Measurements from ENCODE around the gene SMIM32. TPM values are rescaled to one million over a fixed set of nuclear protein-coding genes. Genes with fewer than 3 reads are reported as not detected.

The SMIM32 gene
- total RNA-seq, 1 donor from 2014 or later = 0.22 TPM

GRCh38 chr5:136146201-136146600 lies 46.8 kb downstream of the SMIM32 start:
- no peak overlapping the region for H3K27ac Mint-ChIP-seq
- no peak for DNase-seq (ENCODE audit: low spot score in 2 of 2, unreplicated experiment in 2 of 2)
- H3K27me3 Mint-ChIP-seq (ENCODE audit: low read depth) = no peaks in the 10 kb centered on the region

GRCh38 chr5:136145030-136145429 lies 47.9 kb downstream of the SMIM32 start:
- H3K9me3 Mint-ChIP-seq = no peaks in the 10 kb centered on the region
- H3K36me3 Mint-ChIP-seq = no peaks in the 10 kb centered on the region
- H3K4me1 Mint-ChIP-seq = peaks cover 7% of the 10 kb centered on the region
- no peaks in the 10 kb centered on the region for H3K27me3 Mint-ChIP-seq (ENCODE audit: low read depth)
- no peak overlapping the region for H3K27ac Mint-ChIP-seq
- TF ChIP-seq, protein P1, sequence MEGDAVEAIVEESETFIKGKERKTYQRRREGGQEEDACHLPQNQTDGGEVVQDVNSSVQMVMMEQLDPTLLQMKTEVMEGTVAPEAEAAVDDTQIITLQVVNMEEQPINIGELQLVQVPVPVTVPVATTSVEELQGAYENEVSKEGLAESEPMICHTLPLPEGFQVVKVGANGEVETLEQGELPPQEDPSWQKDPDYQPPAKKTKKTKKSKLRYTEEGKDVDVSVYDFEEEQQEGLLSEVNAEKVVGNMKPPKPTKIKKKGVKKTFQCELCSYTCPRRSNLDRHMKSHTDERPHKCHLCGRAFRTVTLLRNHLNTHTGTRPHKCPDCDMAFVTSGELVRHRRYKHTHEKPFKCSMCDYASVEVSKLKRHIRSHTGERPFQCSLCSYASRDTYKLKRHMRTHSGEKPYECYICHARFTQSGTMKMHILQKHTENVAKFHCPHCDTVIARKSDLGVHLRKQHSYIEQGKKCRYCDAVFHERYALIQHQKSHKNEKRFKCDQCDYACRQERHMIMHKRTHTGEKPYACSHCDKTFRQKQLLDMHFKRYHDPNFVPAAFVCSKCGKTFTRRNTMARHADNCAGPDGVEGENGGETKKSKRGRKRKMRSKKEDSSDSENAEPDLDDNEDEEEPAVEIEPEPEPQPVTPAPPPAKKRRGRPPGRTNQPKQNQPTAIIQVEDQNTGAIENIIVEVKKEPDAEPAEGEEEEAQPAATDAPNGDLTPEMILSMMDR (IDR thresholded peaks at IDR 0.05; ENCODE audit: unreplicated experiment) = no peak
- no peak overlapping the region for H3K4me3 Mint-ChIP-seq
- no peak for DNase-seq (ENCODE audit: low spot score in 2 of 2, unreplicated experiment in 2 of 2)

More at GRCh38 chr5:136146201-136146600, 46.8 kb downstream of the SMIM32 start:
- Mint-ChIP-seq H3K4me3 (no peak overlapping the region), H3K4me1 (peaks cover 9% of the 10 kb centered on the region), H3K36me3 (no peaks in the 10 kb centered on the region), H3K9me3 (no peaks in the 10 kb centered on the region)
- TF ChIP-seq, protein P1 (IDR thresholded peaks at IDR 0.05; ENCODE audit: unreplicated experiment) = no peak

DNA sequence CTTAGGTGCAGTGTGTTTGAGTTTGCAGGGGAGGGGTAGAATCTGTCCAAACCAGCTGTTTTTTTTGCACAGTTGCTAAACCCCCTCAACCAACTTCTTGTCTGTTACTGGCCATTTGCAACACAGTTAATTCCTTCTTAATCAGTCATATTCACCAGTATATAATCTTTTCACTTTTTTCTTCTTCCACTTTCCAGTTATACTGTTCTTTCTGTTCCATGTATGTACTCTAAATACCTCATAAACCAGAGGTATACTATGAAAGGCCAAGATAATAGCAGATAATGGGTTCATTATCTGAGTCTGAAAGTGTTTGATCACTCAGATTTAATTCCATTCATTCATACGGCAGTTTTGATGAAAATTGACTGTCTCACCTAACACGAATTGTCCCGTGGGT lies 49.2 kb downstream of the SMIM32 start:
- Mint-ChIP-seq H3K36me3 (no peaks in the 10 kb centered on the region), H3K9me3 (no peaks in the 10 kb centered on the region), H3K4me3 (no peak overlapping the region), H3K4me1 (peaks cover 7% of the 10 kb centered on the region), H3K27ac (no peak overlapping the region), H3K27me3 (ENCODE audit: low read depth) (no peaks in the 10 kb centered on the region)
- no peak for DNase-seq (ENCODE audit: low spot score in 2 of 2, unreplicated experiment in 2 of 2)
- TF ChIP-seq, protein P1 (IDR thresholded peaks at IDR 0.05; ENCODE audit: unreplicated experiment) = no peak

DNA sequence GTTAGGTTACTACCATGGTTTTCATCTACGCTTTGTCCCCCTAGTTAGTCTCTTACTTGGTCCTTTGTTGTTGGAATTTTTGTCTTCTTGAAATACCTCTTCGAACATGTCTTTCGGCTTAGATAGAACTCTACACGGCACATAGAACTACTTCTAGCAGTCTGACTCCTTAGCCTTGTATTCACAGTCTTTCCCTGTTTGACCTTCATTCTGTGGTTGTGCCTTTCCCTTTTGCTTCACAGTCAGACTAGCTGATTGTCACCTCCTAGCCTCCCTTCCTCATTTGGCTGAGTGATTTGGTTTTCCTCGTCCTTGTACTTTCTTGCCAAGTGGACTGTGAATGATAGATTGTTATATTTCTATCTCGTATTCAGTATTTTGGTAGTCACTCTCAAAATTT lies 49.6 kb downstream of the SMIM32 start:
- TF ChIP-seq, protein P1 (IDR thresholded peaks at IDR 0.05; ENCODE audit: unreplicated experiment) = no peak
- no peak overlapping the region for H3K27ac Mint-ChIP-seq
- H3K27me3 Mint-ChIP-seq (ENCODE audit: low read depth) = no peaks in the 10 kb centered on the region
- H3K4me1 Mint-ChIP-seq = peaks cover 9% of the 10 kb centered on the region
- no peak for DNase-seq (ENCODE audit: low spot score in 2 of 2, unreplicated experiment in 2 of 2)
- H3K4me3 Mint-ChIP-seq = no peak overlapping the region
- no peaks in the 10 kb centered on the region for H3K36me3 Mint-ChIP-seq
- no peaks in the 10 kb centered on the region for H3K9me3 Mint-ChIP-seq

- H3K4me3 Mint-ChIP-seq = no peak overlapping the region
- H3K27ac Mint-ChIP-seq = no peak overlapping the region
- H3K27me3 Mint-ChIP-seq (ENCODE audit: low read depth) = no peaks in the 10 kb centered on the region
- H3K4me1 Mint-ChIP-seq = peaks cover 21% of the 10 kb centered on the region
- TF ChIP-seq, protein P1 (IDR thresholded peaks at IDR 0.05; ENCODE audit: unreplicated experiment) = no peak
- no peaks in the 10 kb centered on the region for H3K36me3 Mint-ChIP-seq
- no peak for DNase-seq (ENCODE audit: low spot score in 2 of 2, unreplicated experiment in 2 of 2)
- no peaks in the 10 kb centered on the region for H3K9me3 Mint-ChIP-seq
Measured at GRCh38 chr5:136141561-136141960, 51.4 kb downstream of the SMIM32 start.

Other genes with a start within 250 kb of the SMIM32 start
- gene LECT2, start 238.2 kb downstream of the SMIM32 start, total RNA-seq = not detected in 3 replicates
- gene TGFBI, start 164.2 kb downstream of the SMIM32 start, total RNA-seq = 339 to 354 TPM (median 345 TPM) in 3 replicates
- 93.4 to 102 TPM (median 93.6 TPM) in 3 replicates for gene SMAD5, start 60.3 kb downstream of the SMIM32 start, total RNA-seq
- gene TRPC7, start 172.4 kb upstream of the SMIM32 start, total RNA-seq = not detected in 3 replicates

Data from mesothelial cell of epicardium (in vitro differentiated cells).